Bronchial epithelial cell (primary cell): ENCODE results near the gene RPL39L. TPM values are rescaled to one million over a fixed set of nuclear protein-coding genes. Genes with fewer than 3 reads are reported as not detected.

Experiments used
- DNase-seq: peaks from one replicate; pipeline ENCODE4 v3.0.0-alpha.2; 2010; ENCODE audit warnings: low read depth
- FAIRE-seq: peaks from 2 replicates; lab custom pipeline; 2011; peaks lifted over from hg19 to GRCh38; lab: Jason Lieb, UNC
- H3K27me3 ChIP-seq: 2 replicates; pipeline ENCODE4 v1.5.1; 2011; ENCODE audit warnings: low read length; ENCODE audit not compliant: control insufficient read depth, insufficient read depth
- H3K36me3 ChIP-seq: 2 replicates; pipeline ENCODE4 v1.5.1; 2011; ENCODE audit warnings: low read length; ENCODE audit not compliant: control insufficient read depth, insufficient read depth
- H3K4me3 ChIP-seq: 2 replicates; pipeline ENCODE4 v1.5.1; 2011; ENCODE audit warnings: mild to moderate bottlenecking, low read depth, low read length, control low read depth
- total RNA-seq: library from RNA; depleted of rRNA; stranded (reverse); fragments of >200 nt; gene quantifications from 2 replicates; pipeline ENCODE4 v1.2.1, GENCODE V29; 2014
- TF ChIP-seq, protein P1 (sequence below): IDR thresholded peaks from 2 replicates; pipeline ENCODE4 v1.5.1; 2011; ENCODE audit warnings: mild to moderate bottlenecking, moderate library complexity, low read length, control low read depth, inconsistent platforms; ENCODE audit not compliant: insufficient read depth, severe bottlenecking

RPL39L gene
- total RNA-seq, 1 donor from 2014 or later = 23.4 TPM

- Histone ChIP-seq H3K36me3 (peaks cover 10% of the 10 kb centered on the region), H3K27me3 (no peaks in the 10 kb centered on the region), H3K4me3 (no peak overlapping the region)
- TF ChIP-seq, protein P1, sequence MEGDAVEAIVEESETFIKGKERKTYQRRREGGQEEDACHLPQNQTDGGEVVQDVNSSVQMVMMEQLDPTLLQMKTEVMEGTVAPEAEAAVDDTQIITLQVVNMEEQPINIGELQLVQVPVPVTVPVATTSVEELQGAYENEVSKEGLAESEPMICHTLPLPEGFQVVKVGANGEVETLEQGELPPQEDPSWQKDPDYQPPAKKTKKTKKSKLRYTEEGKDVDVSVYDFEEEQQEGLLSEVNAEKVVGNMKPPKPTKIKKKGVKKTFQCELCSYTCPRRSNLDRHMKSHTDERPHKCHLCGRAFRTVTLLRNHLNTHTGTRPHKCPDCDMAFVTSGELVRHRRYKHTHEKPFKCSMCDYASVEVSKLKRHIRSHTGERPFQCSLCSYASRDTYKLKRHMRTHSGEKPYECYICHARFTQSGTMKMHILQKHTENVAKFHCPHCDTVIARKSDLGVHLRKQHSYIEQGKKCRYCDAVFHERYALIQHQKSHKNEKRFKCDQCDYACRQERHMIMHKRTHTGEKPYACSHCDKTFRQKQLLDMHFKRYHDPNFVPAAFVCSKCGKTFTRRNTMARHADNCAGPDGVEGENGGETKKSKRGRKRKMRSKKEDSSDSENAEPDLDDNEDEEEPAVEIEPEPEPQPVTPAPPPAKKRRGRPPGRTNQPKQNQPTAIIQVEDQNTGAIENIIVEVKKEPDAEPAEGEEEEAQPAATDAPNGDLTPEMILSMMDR = no peak
- FAIRE-seq (no peak), DNase-seq (no peak)
Measured at GRCh38 chr3:187072102-187072501, 67.2 kb downstream of the RPL39L start.

Other genes with a start within 250 kb of the RPL39L start
- 5.5 and 8.6 TPM in 2 replicates for gene ST6GAL1, start 209.0 kb downstream of the RPL39L start, total RNA-seq
- not detected in 2 replicates for gene RTP1, start 58.0 kb upstream of the RPL39L start, total RNA-seq
- 0.13 and 3.9 TPM in 2 replicates for gene MASP1, start 152.2 kb upstream of the RPL39L start, total RNA-seq
- under 0.01 and 0.13 TPM in 2 replicates for gene RTP4, start 228.9 kb upstream of the RPL39L start, total RNA-seq